K562 (cell line): ENCODE data around the gene IL6ST. TPM values are rescaled to one million over a fixed set of nuclear protein-coding genes. Genes with fewer than 3 reads are reported as not detected.
A peak's percentile ranks its signal among the peaks of the same experiment; 100 is the strongest.

ENCODE experiments used
- ATAC-seq: fragments of 200-7000 bp; cut with Tn5 transposase; 3 replicates; pipeline ENCODE4 v1.9.1; 2020; ENCODE audit warnings: moderate library complexity
- BruUV-seq: library from RNA; stranded (reverse); fragments of 400-500 nt; replicated peaks from 2 replicates; lab custom pipeline; 2021; lab: Mats Ljungman, UMichigan
- CTCF ChIA-PET: fragments of 300-600 bp; formaldehyde crosslinking; extraction: SDS; loops from one replicate; lab custom pipeline; 2021; ENCODE audit warnings: low intra/inter-chr PET ratio; lab: Yijun Ruan, JAX
- POLR2A ChIA-PET: fragments of 300-600, 350-650 bp; sonication (Branson Sonifier 250); formaldehyde crosslinking; extraction: SDS; loops from one replicate; lab custom pipeline; 2021; ENCODE audit warnings: antibody characterized with exemption, inconsistent platforms; lab: Yijun Ruan, JAX
- DNase-seq, 4 experiments: peaks; one replicate each; pipeline versions ENCODE4 v3.0.0 to v3.0.0-alpha.2; 2011 to 2018; ENCODE audit warnings: low spot score in 3 of 4, mixed read lengths in 3 of 4; ENCODE audit errors: extremely low read depth in 1 of 4
- FAIRE-seq: peaks from 2 replicates; lab custom pipeline; 2011; peaks lifted over from hg19 to GRCh38; lab: Jason Lieb, UNC
- H2AFZ ChIP-seq: 2 replicates; pipeline ENCODE4 v1.6.0; 2011; ENCODE audit warnings: low read depth, low read length, control low read depth, inconsistent platforms
- H3K27ac ChIP-seq: fragments of 200-600 bp; 3 replicates; pipeline ENCODE4 v1.8.0; 2011; ENCODE audit warnings: low read depth, mild to moderate bottlenecking, control low read depth, inconsistent platforms, low read length, moderate library complexity, mixed read lengths; ENCODE audit errors: extremely low read depth
- H3K27me3 ChIP-seq, 2 experiments: fragments of 300-600 bp in 1 of 2; 2 replicates in 1 of 2; 3 replicates in 1 of 2; pipeline versions ENCODE4 v1.6.0 to v1.8.0; 2011; ENCODE audit warnings: inconsistent platforms in 2 of 2, low read length in 2 of 2, mild to moderate bottlenecking in 1 of 2, mixed read lengths in 1 of 2, moderate library complexity in 1 of 2; ENCODE audit not compliant: control insufficient read depth in 2 of 2, insufficient read depth in 2 of 2
- H3K36me3 ChIP-seq: fragments of 300-600 bp; 3 replicates; pipeline ENCODE4 v1.8.0; 2011; ENCODE audit warnings: mild to moderate bottlenecking, low read length, inconsistent platforms; ENCODE audit not compliant: control insufficient read depth, insufficient read depth
- H3K4me1 ChIP-seq, 2 experiments: fragments of 200-600 bp in 1 of 2; replicated peaks in 1 of 2; 2 replicates in 1 of 2; 3 replicates in 1 of 2; pipeline versions ENCODE4 v1.5.1 to v1.8.0; 2011; ENCODE audit warnings: inconsistent platforms in 2 of 2, low read length in 2 of 2, mild to moderate bottlenecking in 1 of 2, mixed read lengths in 1 of 2, moderate library complexity in 1 of 2; ENCODE audit not compliant: control insufficient read depth in 2 of 2, insufficient read depth in 2 of 2
- H3K4me2 ChIP-seq: 2 replicates; pipeline ENCODE4 v1.6.1; 2011; ENCODE audit warnings: low read length, control low read depth, inconsistent platforms, mixed read lengths; ENCODE audit not compliant: insufficient read depth
- H3K4me3 ChIP-seq: fragments of 200-600 bp; sonication (generic), shearing (Covaris generic); 2 replicates; pipeline ENCODE4 v1.5.1; 2016; ENCODE audit warnings: control low read depth, inconsistent platforms
- H3K79me2 ChIP-seq: fragments of 200-600 bp; 3 replicates; pipeline ENCODE4 v1.8.0; 2011; ENCODE audit warnings: low read length, inconsistent platforms; ENCODE audit not compliant: control insufficient read depth, insufficient read depth
- H3K9ac ChIP-seq, 2 experiments: 2 replicates each; pipeline versions ENCODE4 v1.6.0 to v1.6.1; 2011; ENCODE audit warnings: low read depth in 2 of 2, low read length in 2 of 2, control low read depth in 1 of 2, inconsistent platforms in 1 of 2, mild to moderate bottlenecking in 1 of 2, mixed read lengths in 1 of 2; ENCODE audit not compliant: insufficient read depth in 1 of 2
- H3K9me1 ChIP-seq: one replicate; pipeline ENCODE4 v1.6.0; 2011; ENCODE audit warnings: inconsistent platforms, mild to moderate bottlenecking, low read length, moderate library complexity; ENCODE audit not compliant: control insufficient read depth, insufficient read depth
- H3K9me3 ChIP-seq: replicated peaks from 2 replicates; pipeline ENCODE4 v1.5.1; 2011; ENCODE audit warnings: low read depth, low read length, inconsistent platforms; ENCODE audit not compliant: control insufficient read depth, insufficient read depth
- H4K20me1 ChIP-seq: replicated peaks from 2 replicates; pipeline ENCODE4 v1.6.1; 2011; ENCODE audit warnings: low read length, inconsistent platforms, mixed read lengths; ENCODE audit not compliant: control insufficient read depth, insufficient read depth
- CBX3 ChIP-seq, 2 experiments: IDR thresholded peaks; 1 replicate in 1 of 2; 2 replicates in 1 of 2; pipeline ENCODE4 v1.6.1; 2012; ENCODE audit warnings: inconsistent platforms in 2 of 2, low read length in 2 of 2, borderline replicate concordance in 1 of 2, control low read depth in 1 of 2
- CREB1 ChIP-seq, 2 experiments: sonication (generic) in 1 of 2; formaldehyde crosslinking in 1 of 2; IDR thresholded peaks; 2 replicates each; pipeline versions ENCODE4 v1.6.1 to v1.8.0; 2012 to 2022; ENCODE audit warnings: inconsistent platforms in 1 of 2, mild to moderate bottlenecking in 1 of 2, missing genetic modification reagents in 1 of 2, moderate library complexity in 1 of 2
- HDAC6 ChIP-seq: IDR thresholded peaks from 2 replicates; pipeline ENCODE4 v1.6.1; 2012; ENCODE audit warnings: low read depth, mild to moderate bottlenecking, control low read depth, inconsistent platforms, low read length, moderate library complexity
- MTA2 ChIP-seq: fragments of 450-650 bp; IDR thresholded peaks from 2 replicates; pipeline ENCODE4 v1.6.1; 2016; ENCODE audit warnings: low read depth
- NRF1 ChIP-seq, 2 experiments: fragments of 450-650 bp; IDR thresholded peaks in 1 of 2; conservative IDR thresholded peaks in 1 of 2; 2 replicates each; pipeline ENCODE4 v1.6.1; 2014; ENCODE audit warnings: mild to moderate bottlenecking in 2 of 2
- RBM25 ChIP-seq: fragments of 200-400 bp; formaldehyde crosslinking; IDR thresholded peaks from 2 replicates; pipeline ENCODE4 v1.6.1; 2018; ENCODE audit warnings: low read length, low read depth, moderate library complexity; ENCODE audit not compliant: severe bottlenecking
- SAP30 ChIP-seq: fragments of 200-600 bp; sonication (generic); IDR thresholded peaks from 2 replicates; pipeline ENCODE4 v1.6.1; 2012; ENCODE audit warnings: borderline replicate concordance, low read depth, mild to moderate bottlenecking, moderate library complexity, low read length, control low read depth, inconsistent platforms; ENCODE audit not compliant: insufficient read depth, poor library complexity, severe bottlenecking
- SUPT5H ChIP-seq: fragments of 450-650 bp; IDR thresholded peaks from 2 replicates; pipeline ENCODE4 v1.6.1; 2016
- TCF3 ChIP-seq: sonication (generic); formaldehyde crosslinking; IDR thresholded peaks from 2 replicates; pipeline ENCODE4 v1.4.0; 2020; ENCODE audit warnings: mild to moderate bottlenecking, missing genetic modification reagents
- TEAD4 ChIP-seq, 2 experiments: sonication (generic) in 1 of 2; formaldehyde crosslinking in 1 of 2; IDR thresholded peaks; 2 replicates each; pipeline versions ENCODE4 v1.6.1 to v1.8.0; 2012 to 2022; ENCODE audit warnings: borderline replicate concordance in 1 of 2, inconsistent platforms in 1 of 2, low read length in 1 of 2, mild to moderate bottlenecking in 1 of 2, missing genetic modification reagents in 1 of 2
- TRIM24 ChIP-seq, 2 experiments: fragments of 450-650 bp; IDR thresholded peaks; 2 replicates each; pipeline ENCODE4 v1.6.1; 2016
- TRIM28 ChIP-seq: fragments of 450-650 bp; IDR thresholded peaks from 2 replicates; pipeline ENCODE4 v1.6.1; 2017
- ZNF436 ChIP-seq: fragments of 250-450, 450-650 bp; sonication (Bioruptor Pico); formaldehyde crosslinking; IDR thresholded peaks from 2 replicates; pipeline ENCODE4 v1.7.0; 2020; ENCODE audit warnings: mild to moderate bottlenecking
- ZNF583 ChIP-seq: fragments of 250-450 bp; sonication (Bioruptor Pico); IDR thresholded peaks from 2 replicates; pipeline ENCODE4 v1.4.0; 2020
- WGBS: fragments of 100-300 bp; shearing (Covaris generic); methylation state at CpG from one replicate; pipeline ENCODE4 v1.1.6; 2016; ENCODE audit warnings: low coverage, mixed read lengths; ENCODE audit not compliant: insufficient coverage; ENCODE audit errors: missing lambda C conversion rate; 5-methylcytosine and 5-hydroxymethylcytosine counted together
- in situ Hi-C: fragments of 300-500 bp; cut with MboI; formaldehyde crosslinking; loops from 4 replicates; pipeline ENCODE4 v1.15.0; 2018; ENCODE audit warnings: inconsistent platforms, mixed read lengths
- intact Hi-C: fragments of 100-400 bp; cut with micrococcal nuclease; formaldehyde crosslinking; loops from 2 replicates; pipeline ENCODE4 v1.14.2; 2022
- polyA plus RNA-seq, 8 experiments: library from polyadenylated mRNA; depleted of rRNA in 4 of 8; stranded (reverse) in 5 of 8; unstranded in 3 of 8; fragments of >200 nt; fragmentation: Nextera tagmentation in 2 of 8; fragmentation: Illumina TruSeq in 1 of 8; extraction: Ambion mirVana in 2 of 8; extraction: Trizol in 1 of 8; gene quantifications; 2 replicates each; pipeline versions ENCODE4 v1.2.1 to v1.2.3, GENCODE V29; 2011 to 2014; ENCODE audit warnings: inconsistent platforms in 1 of 8, missing spikeins in 1 of 8
- total RNA-seq, 7 experiments: library from RNA; depleted of rRNA in 6 of 7; stranded (reverse); fragments of >200 nt in 6 of 7; fragmentation: Illumina TruSeq in 2 of 7; extraction: Trizol in 2 of 7; gene quantifications; 2 replicates each; pipeline versions ENCODE4 v1.2.1 to v1.2.3, GENCODE V29; 2011 to 2021; ENCODE audit warnings: low replicate concordance in 1 of 7
- TF ChIP-seq, protein P1 (sequence below): fragments of 450-650 bp; IDR thresholded peaks from 2 replicates; pipeline ENCODE4 v1.6.1; 2018; ENCODE audit warnings: mild to moderate bottlenecking, low read depth; ENCODE audit not compliant: partially characterized antibody
- TF ChIP-seq, protein P2 (sequence below): fragments of 250-450 bp; sonication (Bioruptor Pico); IDR thresholded peaks from 2 replicates; pipeline ENCODE4 v1.9.0; 2021; ENCODE audit warnings: mild to moderate bottlenecking, inconsistent platforms
- TF ChIP-seq, protein P3 (sequence below): sonication (generic); formaldehyde crosslinking; IDR thresholded peaks from 2 replicates; pipeline ENCODE4 v1.8.1; 2023; ENCODE audit warnings: mild to moderate bottlenecking, missing genetic modification reagents

Gene IL6ST
- total and polyA plus RNA-seq, 9 of the 15 experiments (the other 6 are each of a cell fraction or from before 2014, with no cell fraction given), result 2.0 to 27.0 (median 7.9) TPM

DNA sequence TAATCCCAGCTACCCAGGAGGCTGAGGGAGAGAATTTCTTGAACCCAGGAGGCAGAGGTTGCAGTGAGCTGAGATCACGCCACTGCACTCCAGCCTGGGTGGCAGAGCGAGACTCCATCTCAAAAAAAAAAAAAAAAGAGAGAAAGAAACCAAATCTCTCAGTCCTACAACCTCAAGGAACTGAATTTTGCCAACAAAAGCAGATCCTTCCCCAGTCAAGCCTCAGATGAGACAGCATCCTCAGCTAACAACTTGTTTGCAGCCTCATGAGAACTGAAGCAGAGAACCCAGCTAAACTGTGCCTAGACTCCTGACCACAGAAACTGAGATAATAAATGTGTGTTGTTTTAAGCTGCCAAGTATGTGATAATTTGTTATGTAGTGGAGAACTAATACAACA, 7.5 kb upstream of the IL6ST start:
- Histone ChIP-seq H3K4me2 (no peak overlapping the region), H3K27me3 (no peaks in the 10 kb centered on the region), H3K9ac (no peak overlapping the region), H2AFZ (no peak overlapping the region), H3K36me3 (no peaks in the 10 kb centered on the region), H3K9me1 (no peaks in the 10 kb centered on the region), H3K27ac (no peak overlapping the region), H4K20me1 (no peaks in the 10 kb centered on the region), H3K4me1 (peaks cover 6% of the 10 kb centered on the region in 2 experiments; a peak in 3 of 5 replicates), H3K9me3 (peaks cover 7% of the 10 kb centered on the region; the same call in 1 of the 2 replicates), H3K79me2 (no peaks in the 10 kb centered on the region), H3K4me3 (no peak overlapping the region)
- POLR2A ChIA-PET, result interaction anchor here (1.1 to 1.5 kb wide), 2 partner anchors 25 to 57 kb away, joined by 3 read pairs; no protein-coding TSS in a partner anchor
- WGBS, result 100% methylated on average over 1 of the region's 2 CpGs
- FAIRE-seq (no peak), DNase-seq (no peak), ATAC-seq (no peak)
- no TSS peak for BruUV-seq
- CTCF ChIA-PET, result no interaction called here
- in situ Hi-C loops (no loop called here), intact Hi-C loops (no loop called here)
- TF ChIP-seq TEAD4 (IDR thresholded peaks at IDR 0.05; ENCODE audit: low read length), result no peak
- no peak for TF ChIP-seq TEAD4 (CRISPR knock-in tag; IDR thresholded peaks at IDR 0.05; ENCODE audit: borderline replicate concordance)
- no peak for TF ChIP-seq HDAC6
- peak in 1 of 2 experiments; percentile 17; a peak in 1 of 4 replicates for TF ChIP-seq TRIM24 (IDR thresholded peaks at IDR 0.05)
- TF ChIP-seq, protein P1, sequence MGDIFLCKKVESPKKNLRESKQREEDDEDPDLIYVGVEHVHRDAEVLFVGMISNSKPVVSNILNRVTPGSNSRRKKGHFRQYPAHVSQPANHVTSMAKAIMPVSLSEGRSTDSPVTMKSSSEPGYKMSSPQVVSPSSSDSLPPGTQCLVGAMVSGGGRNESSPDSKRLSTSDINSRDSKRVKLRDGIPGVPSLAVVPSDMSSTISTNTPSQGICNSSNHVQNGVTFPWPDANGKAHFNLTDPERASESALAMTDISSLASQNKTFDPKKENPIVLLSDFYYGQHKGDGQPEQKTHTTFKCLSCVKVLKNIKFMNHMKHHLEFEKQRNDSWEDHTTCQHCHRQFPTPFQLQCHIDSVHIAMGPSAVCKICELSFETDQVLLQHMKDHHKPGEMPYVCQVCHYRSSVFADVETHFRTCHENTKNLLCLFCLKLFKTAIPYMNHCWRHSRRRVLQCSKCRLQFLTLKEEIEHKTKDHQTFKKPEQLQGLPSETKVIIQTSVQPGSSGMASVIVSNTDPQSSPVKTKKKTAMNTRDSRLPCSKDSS, result peak; percentile 72
- no peak for TF ChIP-seq ZNF436 (CRISPR knock-in tag)
- no peak for TF ChIP-seq TCF3 (CRISPR knock-in tag)
- TF ChIP-seq SUPT5H, result no peak
- TF ChIP-seq CBX3 (IDR thresholded peaks at IDR 0.05; ENCODE audit: borderline replicate concordance in 1 of 2, low read length in 2 of 2), result peak in 1 of 2 experiments; percentile 76; a peak in 1 of 3 replicates
- no peak for TF ChIP-seq NRF1 (conservative IDR thresholded peaks at IDR 0.05 in 1 of 2, IDR thresholded peaks at IDR 0.05 in 1 of 2)
- TF ChIP-seq, protein P2, sequence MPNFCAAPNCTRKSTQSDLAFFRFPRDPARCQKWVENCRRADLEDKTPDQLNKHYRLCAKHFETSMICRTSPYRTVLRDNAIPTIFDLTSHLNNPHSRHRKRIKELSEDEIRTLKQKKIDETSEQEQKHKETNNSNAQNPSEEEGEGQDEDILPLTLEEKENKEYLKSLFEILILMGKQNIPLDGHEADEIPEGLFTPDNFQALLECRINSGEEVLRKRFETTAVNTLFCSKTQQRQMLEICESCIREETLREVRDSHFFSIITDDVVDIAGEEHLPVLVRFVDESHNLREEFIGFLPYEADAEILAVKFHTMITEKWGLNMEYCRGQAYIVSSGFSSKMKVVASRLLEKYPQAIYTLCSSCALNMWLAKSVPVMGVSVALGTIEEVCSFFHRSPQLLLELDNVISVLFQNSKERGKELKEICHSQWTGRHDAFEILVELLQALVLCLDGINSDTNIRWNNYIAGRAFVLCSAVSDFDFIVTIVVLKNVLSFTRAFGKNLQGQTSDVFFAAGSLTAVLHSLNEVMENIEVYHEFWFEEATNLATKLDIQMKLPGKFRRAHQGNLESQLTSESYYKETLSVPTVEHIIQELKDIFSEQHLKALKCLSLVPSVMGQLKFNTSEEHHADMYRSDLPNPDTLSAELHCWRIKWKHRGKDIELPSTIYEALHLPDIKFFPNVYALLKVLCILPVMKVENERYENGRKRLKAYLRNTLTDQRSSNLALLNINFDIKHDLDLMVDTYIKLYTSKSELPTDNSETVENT (CRISPR knock-in tag), result no peak
- 0 out of 2 replicates have a peak, but pooled peaks have one; percentile 23 for TF ChIP-seq TRIM28
- peak; percentile 9 for TF ChIP-seq RBM25
- TF ChIP-seq ZNF583 (CRISPR knock-in tag), result no peak
- no peak for TF ChIP-seq CREB1 (IDR thresholded peaks at IDR 0.05)
- TF ChIP-seq CREB1 (CRISPR knock-in tag; IDR thresholded peaks at IDR 0.05), result no peak
- TF ChIP-seq, protein P3, sequence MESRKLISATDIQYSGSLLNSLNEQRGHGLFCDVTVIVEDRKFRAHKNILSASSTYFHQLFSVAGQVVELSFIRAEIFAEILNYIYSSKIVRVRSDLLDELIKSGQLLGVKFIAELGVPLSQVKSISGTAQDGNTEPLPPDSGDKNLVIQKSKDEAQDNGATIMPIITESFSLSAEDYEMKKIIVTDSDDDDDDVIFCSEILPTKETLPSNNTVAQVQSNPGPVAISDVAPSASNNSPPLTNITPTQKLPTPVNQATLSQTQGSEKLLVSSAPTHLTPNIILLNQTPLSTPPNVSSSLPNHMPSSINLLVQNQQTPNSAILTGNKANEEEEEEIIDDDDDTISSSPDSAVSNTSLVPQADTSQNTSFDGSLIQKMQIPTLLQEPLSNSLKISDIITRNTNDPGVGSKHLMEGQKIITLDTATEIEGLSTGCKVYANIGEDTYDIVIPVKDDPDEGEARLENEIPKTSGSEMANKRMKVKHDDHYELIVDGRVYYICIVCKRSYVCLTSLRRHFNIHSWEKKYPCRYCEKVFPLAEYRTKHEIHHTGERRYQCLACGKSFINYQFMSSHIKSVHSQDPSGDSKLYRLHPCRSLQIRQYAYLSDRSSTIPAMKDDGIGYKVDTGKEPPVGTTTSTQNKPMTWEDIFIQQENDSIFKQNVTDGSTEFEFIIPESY, result no peak
- TF ChIP-seq SAP30, result no peak
- no peak for TF ChIP-seq MTA2
